Bronchial epithelial cell (primary cell): ENCODE results near the gene INPP4B. TPM values are rescaled to one million over a fixed set of nuclear protein-coding genes. Genes with fewer than 3 reads are reported as not detected.
"Not testable (repeated sequence)": the region's sequence is repeated elsewhere in the genome, so short reads cannot be mapped to it uniquely, and the experiment has no call there.

Experiments
- DNase-seq: peaks from one replicate; pipeline ENCODE4 v3.0.0-alpha.2; 2010; ENCODE audit warnings: low read depth
- FAIRE-seq: peaks from 2 replicates; lab custom pipeline; 2011; peaks lifted over from hg19 to GRCh38; lab: Jason Lieb, UNC
- H3K27me3 ChIP-seq: 2 replicates; pipeline ENCODE4 v1.5.1; 2011; ENCODE audit warnings: low read length; ENCODE audit not compliant: control insufficient read depth, insufficient read depth
- H3K36me3 ChIP-seq: 2 replicates; pipeline ENCODE4 v1.5.1; 2011; ENCODE audit warnings: low read length; ENCODE audit not compliant: control insufficient read depth, insufficient read depth
- H3K4me3 ChIP-seq: 2 replicates; pipeline ENCODE4 v1.5.1; 2011; ENCODE audit warnings: mild to moderate bottlenecking, low read depth, low read length, control low read depth
- CTCF ChIP-seq: IDR thresholded peaks from 2 replicates; pipeline ENCODE4 v1.5.1; 2011; ENCODE audit warnings: mild to moderate bottlenecking, moderate library complexity, low read length, control low read depth, inconsistent platforms; ENCODE audit not compliant: insufficient read depth, severe bottlenecking
- total RNA-seq: library from RNA; depleted of rRNA; stranded (reverse); fragments of >200 nt; gene quantifications from 2 replicates; pipeline ENCODE4 v1.2.1, GENCODE V29; 2014

Gene INPP4B
- total RNA-seq, 1 donor from 2014 or later, result 74.8 TPM

- H3K4me3 ChIP-seq, result no peak overlapping the region
- H3K27me3 ChIP-seq, result no peaks in the 10 kb centered on the region
- FAIRE-seq (no peak), DNase-seq (peak; percentile 26)
- no peak for TF ChIP-seq CTCF
- peaks cover 1% of the 10 kb centered on the region for H3K36me3 ChIP-seq
Observed at GRCh38 chr4:142077048-142077447, 769.1 kb downstream of the INPP4B start.

- H3K36me3 ChIP-seq, DNase-seq, H3K4me3 ChIP-seq, FAIRE-seq, H3K27me3 ChIP-seq: not testable (repeated sequence)
Observed at GRCh38 chr4:142068304-142068703, 777.8 kb downstream of the INPP4B start.

- not testable (repeated sequence) for H3K4me3 ChIP-seq, H3K27me3 ChIP-seq, DNase-seq, H3K36me3 ChIP-seq, FAIRE-seq
Observed at GRCh38 chr4:142066562-142066961, 779.5 kb downstream of the INPP4B start.

- Histone ChIP-seq H3K27me3 (no peaks in the 10 kb centered on the region), H3K36me3 (no peaks in the 10 kb centered on the region), H3K4me3 (no peak overlapping the region)
- no peak for TF ChIP-seq CTCF
- DNase-seq (no peak), FAIRE-seq (no peak)
Observed at GRCh38 chr4:142065086-142065647, 780.9 kb downstream of the INPP4B start.

GRCh38 chr4:142064181-142064580 is 781.9 kb downstream of the INPP4B start:
- no peak overlapping the region for H3K4me3 ChIP-seq
- TF ChIP-seq CTCF, result no peak
- DNase-seq, result no peak
- no peaks in the 10 kb centered on the region for H3K36me3 ChIP-seq
- no peaks in the 10 kb centered on the region for H3K27me3 ChIP-seq
- FAIRE-seq, result no peak

- Histone ChIP-seq H3K27me3 (no peaks in the 10 kb centered on the region), H3K36me3 (no peaks in the 10 kb centered on the region), H3K4me3 (no peak overlapping the region)
- no peak for TF ChIP-seq CTCF
- DNase-seq, result no peak
- no peak for FAIRE-seq
Observed at GRCh38 chr4:142045996-142046395, 800.1 kb downstream of the INPP4B start.

- Histone ChIP-seq H3K27me3 (no peaks in the 10 kb centered on the region), H3K36me3 (no peaks in the 10 kb centered on the region), H3K4me3 (no peak overlapping the region)
- TF ChIP-seq CTCF, result no peak
- peak; percentile 4 for DNase-seq
- FAIRE-seq, result no peak
Observed at GRCh38 chr4:142044271-142044670, 801.8 kb downstream of the INPP4B start.
